Heart left ventricle (tissue), 13 donors: ENCODE measurements around the gene CD24.

Experiments used
- POLR2A ChIP-seq, 2 donors: fragments of 450-650 bp; IDR thresholded peaks; one replicate each; pipeline ENCODE4 v1.6.1; 2017; ENCODE audit warnings: antibody characterized with exemption in 2 of 2, mild to moderate bottlenecking in 2 of 2, moderate library complexity in 2 of 2
- TF ChIP-seq, protein P1 (sequence below), 12 donors: fragments of 200-600 bp; sonication (generic) in 4 of 12; IDR thresholded peaks; one replicate each; pipeline versions ENCODE4 v1.5.0 to v1.8.0; 2018 to 2022; ENCODE audit warnings: antibody characterized with exemption in 12 of 12, mild to moderate bottlenecking in 5 of 12
- donor health status: ischemic (EF 13 %, LVEDD 7.1; RV severe dilation, severe dysfunction).
- donor health status: DM: no; HTN: yes; CAD: no.
- donor health status: DM: no; HTN: no; CAD: no.
- donor health status: ischemic (EF 25% LVEDD 6.9; RV normal size, moderate dysfunction).
- donor health status: ischemic (EF 25% LVEDD 5.7; RV mildly dilated, moderate dysfunction).
- donor health status: ischemic (EF 35%, LVEDD 5.7; RV mildly dilated, moderate dysfunction).
- donor health status: nonischemic (EF 11% LVEDD 7.7; RV severe dilation, severe dysfunction).
- donor health status: DM: yes; HTN: yes; CAD: no.
- donor health status: PGD.
- donor health status: ischemic (EF 29% LVEDD 5.4; RV normal size, mild dysfunction).
- donor health status: nonischemic (EF 23%, LVEDD 6.1; RV moderate dilation, normal function).

DNA sequence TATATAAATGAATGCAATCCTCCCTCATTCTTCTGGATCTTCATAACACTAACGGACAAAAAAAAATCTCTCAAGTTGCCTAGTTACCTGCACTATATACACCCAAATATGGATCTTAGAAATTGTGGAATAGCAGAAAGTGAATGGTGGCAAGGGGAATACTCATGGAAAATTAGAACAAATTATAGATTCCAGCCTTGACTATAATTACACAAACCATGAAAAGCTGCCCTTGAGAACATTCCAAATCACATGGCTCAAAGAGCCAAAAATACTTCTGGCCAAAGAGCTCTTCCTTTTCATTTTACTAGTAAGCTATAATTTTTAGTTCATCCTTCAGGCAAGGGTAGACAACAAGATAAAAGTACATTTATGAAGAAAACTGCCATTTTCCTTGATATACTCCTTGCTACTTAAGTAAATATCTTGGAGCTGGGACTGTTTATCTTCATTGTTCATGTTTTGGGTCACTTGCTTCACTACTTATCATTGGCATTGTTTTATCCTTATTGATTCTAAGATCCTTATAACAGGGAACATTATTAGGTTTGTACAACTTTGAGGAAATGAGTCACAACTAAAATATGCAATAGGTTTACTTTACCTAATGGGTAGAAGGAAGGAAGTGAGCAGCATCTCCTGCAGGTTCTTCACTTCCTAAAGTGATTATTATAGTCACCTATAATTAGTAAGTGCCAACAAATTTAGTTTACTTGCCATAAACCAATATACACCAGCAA is 47.1 kb upstream of the CD24 start:
- TF ChIP-seq POLR2A (IDR thresholded peaks at IDR 0.05) = no peak
- TF ChIP-seq, protein P1, sequence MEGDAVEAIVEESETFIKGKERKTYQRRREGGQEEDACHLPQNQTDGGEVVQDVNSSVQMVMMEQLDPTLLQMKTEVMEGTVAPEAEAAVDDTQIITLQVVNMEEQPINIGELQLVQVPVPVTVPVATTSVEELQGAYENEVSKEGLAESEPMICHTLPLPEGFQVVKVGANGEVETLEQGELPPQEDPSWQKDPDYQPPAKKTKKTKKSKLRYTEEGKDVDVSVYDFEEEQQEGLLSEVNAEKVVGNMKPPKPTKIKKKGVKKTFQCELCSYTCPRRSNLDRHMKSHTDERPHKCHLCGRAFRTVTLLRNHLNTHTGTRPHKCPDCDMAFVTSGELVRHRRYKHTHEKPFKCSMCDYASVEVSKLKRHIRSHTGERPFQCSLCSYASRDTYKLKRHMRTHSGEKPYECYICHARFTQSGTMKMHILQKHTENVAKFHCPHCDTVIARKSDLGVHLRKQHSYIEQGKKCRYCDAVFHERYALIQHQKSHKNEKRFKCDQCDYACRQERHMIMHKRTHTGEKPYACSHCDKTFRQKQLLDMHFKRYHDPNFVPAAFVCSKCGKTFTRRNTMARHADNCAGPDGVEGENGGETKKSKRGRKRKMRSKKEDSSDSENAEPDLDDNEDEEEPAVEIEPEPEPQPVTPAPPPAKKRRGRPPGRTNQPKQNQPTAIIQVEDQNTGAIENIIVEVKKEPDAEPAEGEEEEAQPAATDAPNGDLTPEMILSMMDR (IDR thresholded peaks at IDR 0.05) = no peak
